ENCODE measurements around the gene PPP4R4.

GRCh38 chr14:94293578-94293924 lies 119.4 kb downstream of the PPP4R4 start:
- TF ChIP-seq CTCF (IDR thresholded peaks at IDR 0.05): no peak
- TF ChIP-seq EZH2phosphoT487 (IDR thresholded peaks at IDR 0.05): no peak
